ENCODE data around the gene HES5.

The HES5 gene

GRCh38 chr1:2513939-2514652 is 16.0 kb downstream of the HES5 start:
- DNase-seq: no peak

DNA sequence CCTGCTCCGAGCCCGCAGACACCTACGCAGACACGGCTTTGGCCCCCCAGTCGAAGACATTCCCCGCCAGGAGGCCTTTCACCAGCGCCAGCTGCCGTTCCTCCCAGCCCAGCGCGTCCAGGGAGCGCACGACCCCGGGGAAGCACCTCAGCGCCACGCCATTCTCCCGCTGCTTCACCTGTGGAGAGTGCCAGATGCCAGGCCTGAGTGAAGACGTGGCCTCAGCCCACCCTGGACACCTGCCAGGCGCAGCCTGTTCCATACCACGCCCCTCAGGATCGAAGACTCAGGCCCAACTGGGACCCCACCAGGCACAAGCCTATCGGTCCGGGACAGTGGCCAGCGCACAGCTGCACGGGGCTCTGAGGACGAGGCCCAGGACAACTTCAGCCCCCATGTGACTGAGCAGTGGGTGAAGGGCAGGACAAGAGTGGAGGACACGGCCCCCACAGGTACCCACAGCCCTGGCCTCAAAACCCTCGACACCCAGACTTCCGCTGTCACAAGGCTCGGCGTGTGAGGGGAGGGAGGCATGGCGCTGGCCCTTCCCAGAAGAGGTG is 17.1 kb downstream of the HES5 start:
- DNase-seq: no peak

- DNase-seq: no peak
These were observed 19.5 kb downstream of the HES5 start for GRCh38 chr1:2510366-2511155.

GRCh38 chr1:2509589-2509988 is 20.5 kb downstream of the HES5 start:
- DNase-seq: no peak

DNA sequence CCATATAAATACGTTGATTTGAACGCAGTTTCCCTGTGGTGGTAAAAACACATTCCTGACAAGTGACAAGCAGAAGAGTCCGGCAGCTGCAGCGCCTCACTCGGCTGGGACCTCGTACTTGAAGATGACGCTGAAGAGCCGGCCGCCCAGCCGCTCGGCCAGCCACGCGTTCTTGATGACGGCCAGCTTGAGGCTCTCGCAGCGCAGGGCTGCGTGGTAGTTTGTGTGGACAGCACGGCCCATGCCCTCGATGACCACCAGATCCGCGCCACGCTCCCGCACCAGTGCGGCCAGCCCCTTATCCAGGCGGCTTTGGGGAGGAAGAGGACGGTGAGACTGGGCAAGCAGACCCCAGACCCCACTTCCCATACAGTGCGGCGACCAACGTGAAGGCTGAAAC is 21.3 kb downstream of the HES5 start:
- DNase-seq: no peak

DNA sequence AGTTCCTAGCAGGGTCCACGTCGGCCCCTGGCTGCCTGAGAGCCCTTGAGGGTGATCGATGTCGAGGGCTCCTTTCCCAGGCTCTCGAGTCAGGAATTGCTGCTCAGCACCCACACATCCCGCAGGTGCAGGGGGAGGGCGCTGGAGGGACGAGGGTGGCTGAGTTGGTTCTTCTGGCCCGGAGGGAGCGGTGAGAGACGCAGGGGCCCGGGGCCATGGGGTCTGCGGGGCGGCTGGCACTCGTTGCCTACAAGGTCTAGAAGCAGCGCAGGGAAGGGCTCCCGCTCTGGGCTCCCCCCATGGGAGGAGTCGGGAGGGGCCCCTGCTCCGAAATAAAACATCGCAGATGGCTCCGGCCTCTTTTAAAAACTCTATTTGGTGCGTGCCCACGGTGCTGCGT is 21.9 kb downstream of the HES5 start:
- DNase-seq: no peak

- DNase-seq: no peak
These were observed 22.3 kb downstream of the HES5 start for GRCh38 chr1:2507744-2508155.

DNA sequence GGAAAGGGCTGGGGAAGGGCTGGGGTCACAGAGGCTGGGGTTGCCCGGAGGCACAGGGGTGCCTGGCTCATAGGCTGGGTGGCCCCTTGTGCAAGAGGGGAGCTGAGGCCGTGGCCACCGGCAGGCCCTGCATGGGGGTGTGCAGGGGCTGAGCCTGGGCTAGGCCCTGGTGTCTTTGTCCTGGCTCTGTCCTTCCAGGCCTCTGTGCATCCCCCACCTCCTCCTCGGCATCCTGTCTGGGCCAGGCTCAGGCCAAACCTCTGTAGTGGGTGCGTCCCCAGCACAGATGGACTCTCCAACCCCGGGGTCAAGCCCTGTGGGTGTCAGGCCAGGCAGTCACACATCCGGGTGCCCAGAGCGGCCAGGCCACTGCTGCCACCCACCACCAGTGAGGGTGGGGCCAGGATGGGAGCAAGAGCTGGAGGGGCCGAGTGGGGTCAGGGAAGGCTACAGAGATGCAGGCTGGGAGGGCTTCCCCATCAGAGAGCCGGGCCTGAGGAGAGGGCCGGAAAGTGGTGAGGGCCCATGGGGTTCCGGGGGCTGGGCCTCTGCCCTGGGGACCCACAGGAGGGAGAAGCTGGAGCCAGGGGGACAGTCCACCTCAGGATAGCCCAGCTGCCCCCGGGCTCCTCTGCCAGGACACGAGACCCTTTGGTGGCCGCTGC is 23.0 kb downstream of the HES5 start:
- DNase-seq: no peak

DNA sequence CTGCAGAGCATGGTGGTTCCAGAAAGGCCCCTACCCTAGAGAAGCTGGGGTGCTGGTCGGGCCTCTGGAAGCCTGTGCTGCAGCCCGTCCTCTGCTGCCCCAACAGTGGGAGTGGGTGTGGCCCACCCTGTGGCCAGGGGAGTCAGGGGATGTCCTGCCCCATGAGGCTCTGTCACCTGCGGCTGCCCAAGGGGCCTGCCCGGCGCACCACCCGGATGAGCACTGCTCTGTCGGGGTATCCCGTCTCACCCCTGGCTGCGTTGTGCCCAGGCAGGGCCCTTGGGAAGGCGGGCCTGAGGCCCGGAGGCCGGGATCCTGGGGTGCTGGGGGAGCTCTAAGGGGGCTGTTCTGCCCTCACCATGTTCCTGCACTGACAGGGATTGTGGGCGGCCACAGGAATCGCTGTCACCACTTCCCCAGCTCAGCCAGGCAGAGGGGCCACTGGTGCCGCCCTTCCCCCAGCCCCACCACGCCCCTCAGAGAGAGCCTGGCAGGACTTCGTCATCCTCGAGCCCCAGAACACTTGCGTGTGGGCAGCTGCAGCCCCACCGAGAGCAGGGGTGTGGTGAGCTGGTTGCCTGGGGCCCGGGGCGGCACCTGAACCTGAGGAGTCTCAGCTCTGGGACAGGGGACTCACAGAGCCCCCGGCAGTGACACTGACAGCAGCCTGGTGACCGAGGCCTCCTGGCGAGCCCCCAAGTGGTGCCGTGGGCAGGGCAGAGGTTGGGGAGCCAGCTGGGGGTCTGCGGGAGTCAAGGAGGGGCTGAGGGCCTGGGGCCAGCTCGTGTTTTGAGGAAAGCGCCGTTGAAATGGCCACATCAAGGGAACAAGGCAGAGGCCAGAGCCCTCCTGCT is 23.8 kb downstream of the HES5 start:
- no peak for DNase-seq

- DNase-seq: no peak
These were observed 24.5 kb downstream of the HES5 start for GRCh38 chr1:2505461-2505994.

DNA sequence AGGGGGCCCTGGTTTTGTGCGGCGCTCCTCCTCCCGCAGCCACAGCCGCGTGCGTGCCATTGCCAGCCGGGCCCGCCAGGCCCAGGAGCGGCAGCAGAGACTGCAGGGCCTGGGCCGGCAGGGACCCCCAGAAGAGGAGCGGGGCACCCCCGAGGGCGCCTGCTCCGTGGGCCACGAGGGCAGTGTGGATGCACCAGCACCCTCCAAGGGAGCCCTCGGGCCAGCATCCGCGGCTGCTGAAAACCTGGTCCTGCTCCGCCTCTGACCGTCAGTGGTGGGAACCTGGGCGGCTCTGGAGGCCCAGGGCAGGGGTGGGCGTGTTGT is 25.2 kb downstream of the HES5 start:
- DNase-seq: no peak

DNA sequence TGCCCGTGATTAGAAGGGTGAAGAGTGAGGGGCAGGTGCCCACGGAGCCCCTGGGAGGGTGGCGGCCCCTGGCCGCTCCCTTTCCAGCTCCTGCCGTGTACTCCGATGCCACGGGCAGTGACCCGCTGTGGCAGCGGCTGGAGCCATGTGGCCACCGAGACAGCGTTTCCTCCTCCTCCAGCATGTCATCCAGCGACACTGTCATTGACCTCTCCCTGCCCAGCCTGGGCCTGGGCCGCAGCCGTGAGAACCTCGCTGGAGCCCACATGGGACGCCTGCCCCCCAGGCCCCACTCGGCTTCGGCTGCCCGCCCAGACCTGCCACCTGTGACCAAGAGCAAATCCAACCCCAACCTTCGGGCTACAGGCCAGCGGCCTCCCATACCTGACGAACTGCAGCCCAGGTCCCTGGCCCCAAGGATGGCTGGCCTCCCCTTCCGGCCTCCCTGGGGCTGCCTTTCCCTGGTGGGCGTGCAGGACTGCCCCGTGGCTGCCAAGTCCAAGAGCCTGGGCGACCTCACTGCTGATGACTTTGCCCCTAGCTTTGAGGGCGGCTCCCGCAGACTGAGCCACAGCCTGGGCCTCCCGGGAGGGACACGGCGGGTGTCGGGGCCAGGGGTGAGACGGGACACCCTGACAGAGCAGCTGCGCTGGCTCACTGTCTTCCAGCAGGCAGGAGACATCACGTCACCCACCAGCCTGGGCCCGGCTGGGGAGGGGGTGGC is 25.7 kb downstream of the HES5 start:
- DNase-seq: no peak

GRCh38 chr1:2503554-2504224 is 26.4 kb downstream of the HES5 start:
- DNase-seq: no peak

GRCh38 chr1:2502661-2503553 is 27.2 kb downstream of the HES5 start:
- DNase-seq: no peak

DNA sequence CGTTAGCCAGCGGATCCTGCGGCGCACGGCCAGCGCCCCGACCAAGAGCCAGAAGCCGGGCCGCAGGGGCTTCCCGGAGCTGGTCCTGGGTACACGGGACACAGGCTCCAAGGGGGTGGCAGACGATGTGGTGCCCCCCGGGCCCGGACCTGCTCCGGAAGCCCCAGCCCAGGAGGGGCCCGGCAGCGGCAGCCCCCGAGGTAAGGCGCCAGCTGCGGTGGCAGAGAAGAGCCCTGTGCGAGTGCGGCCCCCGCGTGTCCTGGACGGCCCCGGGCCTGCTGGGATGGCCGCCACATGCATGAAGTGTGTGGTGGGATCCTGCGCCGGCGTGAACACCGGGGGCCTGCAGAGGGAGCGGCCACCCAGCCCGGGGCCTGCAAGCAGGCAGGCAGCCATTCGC is 27.9 kb downstream of the HES5 start:
- no peak for DNase-seq

- no peak for DNase-seq
These were observed 28.3 kb downstream of the HES5 start for GRCh38 chr1:2501820-2502119.

DNA sequence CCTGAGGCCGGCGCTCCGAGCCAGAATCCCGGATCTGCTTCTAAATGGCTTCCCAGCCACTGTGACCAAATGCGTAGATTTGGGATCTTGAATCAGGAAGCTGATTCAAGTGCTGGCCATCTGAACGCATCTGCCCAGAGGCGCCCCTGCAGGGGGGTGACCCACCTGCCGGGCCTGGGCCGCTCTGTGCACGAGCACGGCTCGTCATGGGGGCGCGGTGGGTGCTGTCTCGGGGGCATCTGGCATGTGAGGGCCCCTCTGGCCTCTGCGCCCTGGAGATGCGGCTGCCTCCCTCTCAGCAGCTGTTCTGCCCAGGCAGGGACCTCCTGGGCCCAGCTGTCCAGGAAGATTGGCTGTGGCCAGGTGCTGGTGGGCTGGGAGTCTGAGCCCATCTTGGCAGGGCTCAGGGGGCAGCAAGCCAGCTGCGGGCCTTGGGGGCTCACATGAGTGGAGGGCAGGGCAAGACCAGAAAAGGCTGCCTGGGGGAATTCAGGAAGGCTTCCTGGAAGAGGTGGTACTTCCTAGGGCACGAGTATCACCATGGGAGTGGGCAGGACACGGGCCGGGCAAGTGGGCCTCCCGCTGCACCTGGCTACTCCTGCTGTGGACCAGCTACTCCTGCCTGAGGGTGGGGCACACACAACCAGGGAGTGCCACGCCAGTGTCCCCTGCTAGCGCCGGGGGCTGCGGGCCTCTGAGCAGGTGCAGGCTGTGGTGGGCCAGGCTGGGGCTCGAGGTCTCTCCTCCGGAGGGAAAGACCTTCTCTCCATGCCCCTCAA is 28.8 kb downstream of the HES5 start:
- DNase-seq: no peak

DNA sequence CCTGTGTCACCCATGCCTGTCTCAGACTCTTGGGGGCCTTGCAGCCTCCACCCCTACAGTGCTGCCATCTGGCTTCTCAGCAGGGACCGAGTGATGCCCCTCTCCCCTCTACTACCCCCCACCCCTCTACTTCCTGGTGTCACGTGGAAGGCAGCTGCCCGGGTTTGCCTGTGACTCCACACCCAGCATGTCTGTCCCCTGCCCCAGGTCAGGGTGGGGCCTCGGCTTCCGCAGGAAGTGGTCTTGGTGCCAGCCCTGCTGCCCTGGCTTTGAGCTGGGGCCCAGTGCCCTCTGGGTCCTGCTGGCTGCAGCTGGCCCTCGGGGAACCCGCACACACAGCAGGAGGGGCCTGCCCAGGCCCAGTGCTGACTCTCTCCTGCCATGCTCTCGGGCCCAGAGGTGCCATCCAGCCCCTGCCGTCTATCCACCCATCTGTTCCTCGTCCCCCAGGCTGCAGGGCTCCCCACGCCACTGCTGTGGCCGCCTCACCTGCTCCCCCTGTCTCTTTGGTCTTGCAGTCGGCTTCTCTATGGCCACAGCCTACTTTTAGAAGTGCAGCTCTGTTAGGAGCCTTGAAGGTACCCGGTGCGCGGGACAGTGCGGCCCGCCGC is 30.0 kb downstream of the HES5 start:
- no peak for DNase-seq

- no peak for DNase-seq
These were observed 30.8 kb downstream of the HES5 start for GRCh38 chr1:2499260-2499659.

All from SW 1271 (cell line).